Activated naive CD4-positive, alpha-beta T cell treated with anti-CD3 and anti-CD28 coated beads, Interleukin-2, amount 50 U/mL, for 72 hours (primary cell): ENCODE measurements around the gene FBXL7. TPM values are rescaled to one million over a fixed set of nuclear protein-coding genes. Genes with fewer than 3 reads are reported as not detected.
A peak's percentile ranks its signal among the peaks of the same experiment; 100 is the strongest.

ENCODE experiments used
- ATAC-seq, 2 donors: fragments of 150-1000 bp; cut with Tn5 transposase; 2 replicates each; pipeline ENCODE4 v1.10.0; 2021; ENCODE audit warnings: mild to moderate bottlenecking in 2 of 2, moderate library complexity in 2 of 2
- DNase-seq, 2 donors: peaks; one replicate each; pipeline ENCODE4 v3.0.0; 2021 to 2022; ENCODE audit warnings: low spot score in 2 of 2
- H3K27ac Mint-ChIP-seq, 2 donors: one replicate each; pipeline ENCODE4 v1.8.0; 2022; ENCODE audit warnings: mild to moderate bottlenecking in 2 of 2, mixed read lengths in 2 of 2
- H3K36me3 Mint-ChIP-seq, 2 donors: one replicate each; pipeline ENCODE4 v1.8.0; 2022; ENCODE audit warnings: mixed read lengths in 2 of 2
- H3K9me3 Mint-ChIP-seq, 2 donors: one replicate each; pipeline ENCODE4 v1.8.0; 2022; ENCODE audit warnings: mixed read lengths in 2 of 2
- total RNA-seq, 2 donors: library from RNA; stranded (reverse); gene quantifications; one replicate each; pipeline ENCODE4 v1.2.3, GENCODE V29; 2022

The FBXL7 gene
- total RNA-seq, 2 donors from 2014 or later = not detected

GRCh38 chr5:15579193-15579990, 79.4 kb downstream of the FBXL7 start:
- Mint-ChIP-seq H3K9me3 (peaks cover 6 to 12% of the 10 kb centered on the region in 2 donors), H3K36me3 (peaks cover 0 to 5% of the 10 kb centered on the region in 2 donors), H3K27ac (no peak overlapping the region)
- ATAC-seq = no peak
- no peak for DNase-seq

GRCh38 chr5:15584528-15584927, 84.5 kb downstream of the FBXL7 start:
- DNase-seq = no peak
- no peak for ATAC-seq
- peaks cover 0 to 8% of the 10 kb centered on the region in 2 donors for H3K36me3 Mint-ChIP-seq
- H3K9me3 Mint-ChIP-seq = peaks cover 22 to 28% of the 10 kb centered on the region in 2 donors
- no peak overlapping the region for H3K27ac Mint-ChIP-seq

- H3K36me3 Mint-ChIP-seq = peaks cover 0 to 8% of the 10 kb centered on the region in 2 donors
Observed at GRCh38 chr5:15585128-15585527, 85.1 kb downstream of the FBXL7 start.

GRCh38 chr5:15585841-15586591, 86.0 kb downstream of the FBXL7 start:
- ATAC-seq = no peak

More at GRCh38 chr5:15585128-15585527, 85.1 kb downstream of the FBXL7 start:
- Mint-ChIP-seq H3K27ac (no peak overlapping the region), H3K9me3 (peaks cover 22 to 28% of the 10 kb centered on the region in 2 donors)
- ATAC-seq (no peak), DNase-seq (no peak)

GRCh38 chr5:15587916-15588315, 87.9 kb downstream of the FBXL7 start:
- H3K27ac Mint-ChIP-seq = no peak overlapping the region
- peaks cover 0 to 8% of the 10 kb centered on the region in 2 donors for H3K36me3 Mint-ChIP-seq
- no peak for DNase-seq
- ATAC-seq = no peak
- H3K9me3 Mint-ChIP-seq = peaks cover 22 to 26% of the 10 kb centered on the region in 2 donors

More at GRCh38 chr5:15585841-15586591, 86.0 kb downstream of the FBXL7 start:
- Mint-ChIP-seq H3K9me3 (peaks cover 22 to 33% of the 10 kb centered on the region in 2 donors), H3K36me3 (peaks cover 0 to 8% of the 10 kb centered on the region in 2 donors), H3K27ac (no peak overlapping the region)
- no peak for DNase-seq

- Mint-ChIP-seq H3K9me3 (peaks cover 8 to 11% of the 10 kb centered on the region in 2 donors), H3K27ac (no peak overlapping the region), H3K36me3 (no peaks in the 10 kb centered on the region)
- DNase-seq (no peak), ATAC-seq (no peak)
Observed at GRCh38 chr5:15592728-15593127, 92.7 kb downstream of the FBXL7 start.

GRCh38 chr5:15594977-15595568, 95.1 kb downstream of the FBXL7 start:
- no peaks in the 10 kb centered on the region for H3K36me3 Mint-ChIP-seq

GRCh38 chr5:15595929-15596328, 95.9 kb downstream of the FBXL7 start:
- no peak for DNase-seq
- Mint-ChIP-seq H3K27ac (no peak overlapping the region), H3K36me3 (no peaks in the 10 kb centered on the region), H3K9me3 (peaks cover 8 to 9% of the 10 kb centered on the region in 2 donors)
- no peak for ATAC-seq

More at GRCh38 chr5:15594977-15595568, 95.1 kb downstream of the FBXL7 start:
- peaks cover 9 to 13% of the 10 kb centered on the region in 2 donors for H3K9me3 Mint-ChIP-seq
- DNase-seq = no peak
- no peak overlapping the region for H3K27ac Mint-ChIP-seq
- no peak for ATAC-seq

- H3K9me3 Mint-ChIP-seq = peaks cover 8 to 9% of the 10 kb centered on the region in 2 donors
- H3K27ac Mint-ChIP-seq = no peak overlapping the region
- DNase-seq = no peak
- no peak for ATAC-seq
- H3K36me3 Mint-ChIP-seq = no peaks in the 10 kb centered on the region
Observed at GRCh38 chr5:15596936-15597335, 97.0 kb downstream of the FBXL7 start.

GRCh38 chr5:15597804-15598203, 97.8 kb downstream of the FBXL7 start:
- Mint-ChIP-seq H3K27ac (no peak overlapping the region), H3K36me3 (no peaks in the 10 kb centered on the region), H3K9me3 (peaks cover 8 to 9% of the 10 kb centered on the region in 2 donors)
- DNase-seq = no peak
- no peak for ATAC-seq

- Mint-ChIP-seq H3K27ac (no peak overlapping the region), H3K36me3 (no peaks in the 10 kb centered on the region), H3K9me3 (peaks cover 8 to 9% of the 10 kb centered on the region in 2 donors)
- ATAC-seq (no peak), DNase-seq (peak in 1 of 2 donors; percentile 19)
Observed at GRCh38 chr5:15598294-15598902, 98.4 kb downstream of the FBXL7 start.

GRCh38 chr5:15600035-15600434, 100.1 kb downstream of the FBXL7 start:
- no peak for ATAC-seq
- Mint-ChIP-seq H3K36me3 (no peaks in the 10 kb centered on the region), H3K27ac (no peak overlapping the region), H3K9me3 (peaks cover 3 to 8% of the 10 kb centered on the region in 2 donors)
- no peak for DNase-seq

GRCh38 chr5:15601274-15601673, 101.3 kb downstream of the FBXL7 start:
- DNase-seq (no peak), ATAC-seq (no peak)
- Mint-ChIP-seq H3K36me3 (no peaks in the 10 kb centered on the region), H3K9me3 (peaks cover 5% of the 10 kb centered on the region in 2 donors), H3K27ac (no peak overlapping the region)

- peaks cover 5% of the 10 kb centered on the region in 2 donors for H3K9me3 Mint-ChIP-seq
Observed at GRCh38 chr5:15601853-15602252, 101.9 kb downstream of the FBXL7 start.

GRCh38 chr5:15604986-15605385, 105.0 kb downstream of the FBXL7 start:
- Mint-ChIP-seq H3K9me3 (peaks cover 0 to 5% of the 10 kb centered on the region in 2 donors), H3K27ac (no peak overlapping the region), H3K36me3 (no peaks in the 10 kb centered on the region)
- DNase-seq (no peak), ATAC-seq (no peak)

More at GRCh38 chr5:15601853-15602252, 101.9 kb downstream of the FBXL7 start:
- ATAC-seq (no peak), DNase-seq (no peak)
- no peaks in the 10 kb centered on the region for H3K36me3 Mint-ChIP-seq
- H3K27ac Mint-ChIP-seq = no peak overlapping the region

- Mint-ChIP-seq H3K9me3 (peaks cover 0 to 13% of the 10 kb centered on the region in 2 donors), H3K36me3 (no peaks in the 10 kb centered on the region), H3K27ac (no peak overlapping the region)
- ATAC-seq (no peak), DNase-seq (no peak)
Observed at GRCh38 chr5:15606197-15606596, 106.2 kb downstream of the FBXL7 start.
